ENCODE data around the gene SHLD3.
"Not testable (repeated sequence)": the region's sequence is repeated elsewhere in the genome, so short reads cannot be mapped to it uniquely, and the experiment has no call there.

Gene SHLD3, protein sequence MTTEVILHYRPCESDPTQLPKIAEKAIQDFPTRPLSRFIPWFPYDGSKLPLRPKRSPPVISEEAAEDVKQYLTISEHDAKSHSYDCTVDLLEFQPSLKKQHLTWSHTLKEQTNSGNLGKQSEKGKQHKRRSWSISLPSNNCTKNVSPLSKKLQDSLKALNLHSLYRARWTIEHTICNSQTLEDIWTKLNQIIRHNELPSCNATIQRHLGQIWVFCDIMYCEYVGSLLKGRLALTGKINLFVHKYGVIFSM

DNA sequence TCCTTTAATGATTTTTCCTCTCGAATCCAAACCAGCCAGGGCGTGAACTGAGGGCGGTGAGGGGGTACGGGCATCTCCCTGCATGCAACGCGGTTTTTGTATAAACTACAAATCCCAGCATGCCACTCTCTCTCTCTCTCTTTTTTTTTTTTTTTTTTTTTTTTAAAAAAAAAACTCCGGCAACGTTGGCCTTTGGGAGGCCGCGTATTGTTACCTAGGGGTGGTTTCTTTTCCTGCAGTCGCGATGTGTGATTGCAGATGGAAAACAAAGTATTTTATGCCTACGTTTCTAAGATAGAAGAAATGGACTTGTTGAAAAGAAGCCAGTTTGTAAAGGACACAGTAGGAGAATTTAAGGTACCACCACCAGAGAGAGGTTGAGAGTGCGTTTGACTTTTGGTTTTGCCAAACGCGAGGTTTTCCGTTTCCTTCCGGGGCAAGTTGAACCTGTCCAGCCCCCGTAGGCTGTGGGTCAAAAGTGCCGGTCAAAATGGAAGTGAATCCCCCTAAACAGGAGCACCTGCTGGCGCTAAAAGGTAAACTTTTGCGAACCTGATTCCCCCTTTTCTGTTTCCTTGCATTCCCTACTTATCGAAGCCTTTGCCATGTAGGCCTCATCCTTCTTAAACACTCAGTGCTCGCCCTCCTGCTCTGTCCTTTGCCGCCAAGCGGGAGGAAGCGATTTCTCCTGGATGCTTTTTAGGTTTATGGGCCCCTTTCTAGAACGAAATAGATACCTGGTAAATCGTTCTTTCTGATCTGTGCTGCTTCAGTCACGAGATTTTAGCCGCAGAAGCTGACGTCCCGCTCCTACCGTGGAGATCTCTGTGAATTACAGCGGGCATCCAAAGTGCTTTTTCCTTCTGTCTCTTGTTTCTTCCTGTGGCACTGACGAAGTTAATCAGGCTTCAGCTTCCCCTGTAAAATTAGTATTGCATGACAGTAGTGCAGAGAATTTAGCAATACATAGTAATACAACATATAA, at the start of gene SHLD3, which contains the start of gene TRAPPC13:
TSS of gene SHLD3 (plus strand) at position 457 of the 985 bp plus-strand sequence. CDS start 4,561 bp downstream, outside the sequence.
TSS of gene TRAPPC13 (plus strand) at position 457 of the 985 bp plus-strand sequence. CDS start at position 491, 34 bp downstream.
- DNase-seq, result peak; percentile 78

DNA sequence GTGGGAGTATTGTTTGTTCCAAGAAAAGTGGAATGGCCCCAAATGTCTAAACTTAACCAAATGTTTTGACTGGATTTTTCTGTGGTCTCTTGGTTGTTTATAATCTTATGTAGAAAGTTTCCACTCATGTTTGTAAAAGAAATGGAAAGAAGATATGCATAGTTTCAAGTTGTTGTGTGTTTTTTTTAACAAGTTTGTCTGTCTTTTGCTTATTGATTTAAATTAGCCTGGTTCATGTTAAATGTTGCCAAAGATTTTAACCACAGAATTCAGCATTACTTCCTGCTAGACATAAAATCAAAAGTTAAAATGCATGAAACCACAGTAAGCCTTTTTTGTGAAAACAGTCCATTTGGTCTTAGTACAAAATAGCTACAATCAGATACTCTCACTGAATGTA, 47.7 kb upstream of the SHLD3 start:
- DNase-seq, result no peak

DNA sequence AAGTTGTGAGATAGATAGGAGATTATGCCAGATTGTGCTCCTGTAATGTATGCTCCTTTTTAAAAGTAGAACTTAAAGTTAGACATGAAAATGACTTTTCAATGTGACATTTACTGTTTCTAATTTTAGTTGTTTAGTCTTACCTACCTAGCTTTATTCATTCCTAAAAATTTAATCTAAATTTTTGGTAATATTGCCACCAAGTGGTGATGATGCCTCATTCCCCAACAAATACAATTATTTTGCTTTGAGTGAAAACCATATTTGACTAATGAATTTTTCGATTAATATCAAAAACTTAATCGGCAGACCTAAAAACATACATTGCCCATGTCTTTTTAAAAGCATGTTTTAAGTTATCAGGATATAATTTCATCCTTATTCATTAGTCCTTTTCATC, 36.1 kb upstream of the SHLD3 start:
- DNase-seq, result no peak

DNA sequence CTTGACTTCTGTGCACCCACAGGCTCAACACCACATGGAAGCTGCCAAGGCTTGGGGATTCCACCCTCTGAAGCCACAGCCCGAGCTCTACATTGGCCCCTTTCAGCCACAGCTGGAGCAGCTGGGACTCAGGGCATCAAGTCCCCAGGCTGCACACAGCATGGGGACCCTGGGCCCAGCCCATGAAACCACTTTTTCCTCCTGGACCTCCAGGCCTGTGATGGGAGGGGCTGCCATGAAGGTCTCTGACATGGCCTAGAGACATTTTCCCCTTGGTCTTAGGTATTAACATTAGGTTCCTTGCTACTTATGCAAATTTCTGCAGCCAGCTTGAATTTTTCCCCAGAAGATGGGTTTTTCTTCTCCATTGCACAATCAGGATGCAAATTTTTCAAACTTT, 23.1 kb upstream of the SHLD3 start:
- DNase-seq, result not testable (repeated sequence)

DNA sequence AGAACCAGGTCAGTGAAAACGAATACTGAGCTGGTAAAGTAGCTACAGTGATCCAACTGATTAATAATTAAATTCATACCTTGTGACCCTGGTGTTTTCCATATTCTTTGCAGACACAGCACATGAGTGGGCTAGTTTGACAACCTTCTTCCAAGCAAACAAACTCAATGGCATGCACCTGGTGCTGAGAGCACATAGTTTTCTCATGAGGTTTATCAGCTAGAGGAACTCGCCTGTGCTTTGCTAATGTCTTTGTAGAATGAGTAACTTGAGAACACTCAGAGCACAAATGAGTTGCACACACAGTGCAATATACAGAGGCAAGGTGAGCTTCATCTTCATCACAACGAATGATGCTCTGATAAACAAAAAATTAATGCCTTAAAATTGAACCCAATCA, 13.3 kb upstream of the SHLD3 start:
- no peak for DNase-seq

DNA sequence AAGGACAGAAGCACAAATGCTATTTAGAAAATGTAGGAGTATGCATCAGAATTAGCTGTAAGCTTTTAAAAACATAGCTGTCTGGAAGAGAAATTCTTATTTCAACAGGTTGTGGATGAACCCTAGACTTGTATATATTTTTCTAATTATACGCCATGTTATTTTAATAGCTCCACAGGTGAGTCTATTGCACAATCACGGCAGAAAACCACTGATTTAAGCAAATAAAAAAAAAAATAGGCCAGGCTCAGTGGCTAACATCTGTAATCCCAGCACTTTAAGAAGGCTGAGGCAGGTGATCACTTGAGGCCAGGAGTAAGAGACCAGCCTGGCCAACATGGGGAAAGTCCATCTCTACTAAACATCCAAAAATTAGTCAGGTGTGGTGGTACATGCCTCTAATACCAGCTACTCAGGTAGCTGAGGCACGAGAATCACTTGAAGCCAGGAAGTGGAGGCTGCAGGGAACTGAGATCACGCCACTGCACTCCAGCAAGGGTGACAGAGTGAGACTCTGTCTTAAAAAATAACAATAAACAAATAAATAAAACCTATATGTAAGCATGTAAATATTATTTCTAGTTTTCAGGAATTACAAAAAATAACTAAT, 12.4 kb upstream of the SHLD3 start:
- DNase-seq, result no peak

DNA sequence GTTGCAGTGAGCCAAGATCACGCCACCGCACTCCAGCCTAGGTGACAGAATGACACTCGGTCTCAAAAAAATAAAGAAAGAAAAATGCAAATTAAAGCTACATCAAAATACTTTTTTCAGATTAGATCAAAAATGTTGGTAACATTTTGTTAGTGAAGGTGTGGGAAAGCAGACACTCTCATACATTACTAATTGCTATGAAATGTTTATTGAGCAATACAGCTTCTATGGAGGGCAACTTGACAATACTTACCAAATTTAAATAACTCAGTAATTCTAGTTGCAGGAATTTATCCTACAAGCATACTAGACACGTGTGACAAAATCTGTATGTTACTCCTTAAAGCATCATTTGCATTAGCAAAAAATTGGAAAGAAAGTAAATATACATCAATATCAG, 4.8 kb upstream of the SHLD3 start:
- DNase-seq, result no peak

DNA sequence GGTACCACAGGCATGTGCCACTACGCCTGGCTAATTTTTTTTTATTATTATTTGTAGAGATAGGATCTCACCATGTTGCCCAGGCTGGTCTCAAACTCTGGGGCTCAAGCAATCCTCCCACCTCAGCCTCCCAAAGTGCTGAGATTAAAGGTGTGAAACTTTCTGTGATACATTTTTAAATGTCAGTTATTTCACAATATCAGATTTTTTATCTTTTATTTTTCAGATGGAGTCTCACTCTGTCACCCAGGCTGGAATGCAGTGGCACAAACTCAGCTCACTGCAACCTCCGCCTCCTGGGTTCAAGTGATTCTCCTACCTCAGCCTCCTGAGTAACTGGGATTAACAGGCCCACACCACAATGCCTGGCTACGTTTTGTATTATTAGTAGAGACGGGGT, 2.9 kb upstream of the SHLD3 start:
- not testable (repeated sequence) for DNase-seq

DNA sequence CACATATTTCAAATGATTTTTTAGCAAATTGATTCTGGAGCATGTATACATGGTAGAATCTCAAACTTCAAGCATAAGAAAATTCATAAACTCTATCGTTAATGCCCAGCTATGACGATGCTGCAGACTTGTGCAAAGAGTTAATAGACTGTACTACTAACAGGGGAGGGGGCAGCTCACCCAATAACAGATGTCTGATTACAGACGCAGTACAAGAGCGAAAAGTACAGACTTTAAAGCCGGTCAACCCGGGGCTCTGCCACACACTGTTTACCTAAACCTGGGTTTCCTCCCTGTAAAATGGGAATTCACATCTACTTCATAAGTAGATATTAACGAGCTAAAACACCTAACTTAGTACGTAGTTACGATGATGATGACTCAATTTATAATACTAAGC, 1.3 kb upstream of the SHLD3 start:
- DNase-seq, result no peak

DNA sequence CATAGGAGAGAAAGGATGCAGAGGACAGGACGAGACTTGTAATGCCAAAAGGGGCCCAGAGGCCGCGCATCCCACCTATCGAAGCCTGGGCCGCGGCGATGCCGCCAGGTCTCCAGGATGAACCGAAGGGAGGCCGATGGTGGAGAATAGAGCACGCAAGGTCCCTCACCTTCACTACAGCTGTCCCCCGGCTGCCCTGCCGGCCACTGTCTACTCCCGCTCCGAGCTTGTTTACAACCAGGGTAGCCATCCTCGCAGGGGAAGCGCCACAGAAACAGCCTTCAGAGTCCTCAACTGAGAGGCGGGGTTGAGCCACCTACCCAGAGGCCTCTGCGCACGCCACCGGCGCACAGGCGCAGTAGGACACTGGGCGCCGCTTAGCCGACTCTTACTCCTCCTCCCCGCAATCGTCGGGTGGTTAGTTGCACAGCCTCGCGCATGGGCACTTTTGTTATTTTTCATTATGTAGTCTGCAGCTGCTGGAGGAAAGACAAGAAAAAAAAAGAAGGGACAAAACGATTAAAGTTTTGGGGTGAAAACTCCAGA, 729 bp upstream of the SHLD3 start, which contains the start of gene TRIM23:
TSS of gene TRIM23 (minus strand) at position 309 of the 546 bp plus-strand sequence. CDS start at position 250, 59 bp downstream.
- DNase-seq, result peak; percentile 56

DNA sequence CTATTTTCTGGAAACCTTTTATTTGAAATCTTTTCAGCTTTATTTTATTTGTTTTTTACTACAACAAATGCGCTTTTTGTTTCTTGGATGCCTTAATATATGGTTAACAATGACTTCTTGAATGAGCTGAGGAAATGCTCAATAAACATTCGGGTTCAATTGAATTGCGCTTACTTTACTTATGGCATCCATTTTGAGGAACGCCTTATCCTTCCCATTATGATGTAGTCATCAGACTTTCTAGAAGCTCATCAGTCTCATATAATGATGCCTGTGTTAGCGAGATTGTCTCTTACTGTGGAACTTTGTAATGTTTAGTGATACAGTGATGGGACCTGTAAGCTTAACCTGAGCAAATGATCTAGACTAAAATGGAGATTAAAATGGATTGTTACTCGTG, 916 bp downstream of the SHLD3 start:
- no peak for DNase-seq

DNA sequence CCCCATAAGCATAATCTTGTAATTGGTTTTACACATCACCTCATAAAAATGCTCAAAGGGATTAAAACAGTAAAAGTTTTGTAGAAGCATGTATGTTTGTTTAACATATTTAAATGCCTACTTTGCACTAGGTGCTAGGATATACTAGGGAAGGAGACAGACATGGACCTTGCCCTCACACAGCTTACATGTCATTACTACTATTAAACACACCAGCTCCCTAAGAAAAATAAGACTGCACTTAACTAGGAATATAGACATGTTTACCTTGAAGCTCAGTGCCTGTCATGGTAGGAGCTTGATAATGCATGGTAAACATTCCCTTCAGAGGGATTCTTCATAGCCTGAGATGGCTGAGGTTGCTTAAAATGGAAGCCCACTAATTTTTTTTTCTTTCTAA, 6.2 kb downstream of the SHLD3 start:
- no peak for DNase-seq

DNA sequence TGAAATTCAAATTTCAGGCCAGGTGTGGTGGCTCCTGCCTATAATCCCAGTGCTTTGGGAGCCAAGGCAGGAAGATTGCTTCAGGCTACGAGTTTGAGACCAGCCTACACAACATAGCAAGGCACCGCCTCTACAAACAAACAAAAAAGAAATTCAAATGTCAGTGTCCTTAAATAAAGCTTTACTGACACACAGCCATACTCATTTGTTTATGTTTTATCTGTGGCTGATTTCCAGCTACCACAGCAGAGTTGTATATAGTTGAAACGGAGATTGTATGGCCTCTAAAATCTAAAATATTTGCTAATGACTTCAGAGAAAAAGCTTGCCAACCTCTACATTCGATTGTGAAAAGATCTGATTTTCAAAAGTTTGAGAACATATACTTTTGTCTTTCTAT, 15.4 kb downstream of the SHLD3 start:
- no peak for DNase-seq

DNA sequence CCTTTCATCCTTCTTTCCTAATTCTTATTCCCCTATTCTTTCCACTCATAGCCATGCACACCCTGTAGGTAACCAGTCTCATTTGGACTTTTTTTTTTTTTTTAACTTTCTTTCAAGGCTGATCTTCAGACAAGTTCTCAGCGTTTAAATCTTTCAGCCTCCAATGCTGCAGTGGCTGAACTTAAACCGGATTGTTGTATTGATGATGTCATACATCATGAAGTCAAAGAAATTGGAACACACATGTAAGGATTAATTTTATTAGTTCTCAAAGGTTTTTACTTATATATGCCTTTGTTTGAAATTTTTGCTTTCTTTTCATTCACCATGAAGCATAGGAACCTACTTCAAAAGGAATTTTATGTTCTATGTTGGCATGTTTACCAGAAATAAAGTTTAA, 22.1 kb downstream of the SHLD3 start:
- DNase-seq, result no peak

DNA sequence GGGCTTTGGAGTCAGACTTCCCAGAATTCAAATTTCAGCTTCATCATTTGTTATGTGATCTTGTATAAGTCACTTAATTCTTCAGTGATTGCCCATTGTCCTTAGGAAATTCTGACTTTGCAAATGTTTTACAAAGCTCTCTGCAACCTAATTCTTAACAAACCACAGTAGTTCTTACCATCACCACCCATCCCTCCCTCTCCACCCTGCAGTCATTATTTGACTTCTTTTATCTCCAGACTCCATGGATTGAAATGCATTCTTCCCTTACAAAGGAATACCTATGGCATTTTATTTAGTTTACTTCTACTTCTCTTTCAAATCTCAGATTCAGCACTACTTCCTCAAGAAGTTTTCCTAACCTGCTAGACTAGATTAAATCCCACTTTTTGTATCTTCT, 23.1 kb downstream of the SHLD3 start:
- DNase-seq, result no peak

DNA sequence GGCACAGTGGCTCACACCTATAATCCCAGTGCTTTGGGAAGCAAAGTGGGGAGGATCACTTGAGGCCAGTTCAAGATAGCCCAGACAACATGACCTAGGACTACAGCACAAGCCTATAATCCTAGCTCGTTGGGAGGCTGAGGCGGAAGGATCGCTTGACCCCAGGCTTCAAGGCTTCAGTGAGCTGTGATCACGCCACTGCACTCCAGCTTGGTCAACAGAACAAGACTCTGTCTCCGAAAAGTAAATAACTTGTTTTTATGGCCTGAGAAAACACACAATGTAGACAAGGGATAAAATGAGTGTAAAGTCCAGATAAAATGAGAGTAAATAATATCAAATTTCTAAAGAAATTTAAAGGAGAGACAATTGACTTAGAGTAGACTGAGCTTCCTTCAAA, 26.3 kb downstream of the SHLD3 start:
- DNase-seq, result no peak

DNA sequence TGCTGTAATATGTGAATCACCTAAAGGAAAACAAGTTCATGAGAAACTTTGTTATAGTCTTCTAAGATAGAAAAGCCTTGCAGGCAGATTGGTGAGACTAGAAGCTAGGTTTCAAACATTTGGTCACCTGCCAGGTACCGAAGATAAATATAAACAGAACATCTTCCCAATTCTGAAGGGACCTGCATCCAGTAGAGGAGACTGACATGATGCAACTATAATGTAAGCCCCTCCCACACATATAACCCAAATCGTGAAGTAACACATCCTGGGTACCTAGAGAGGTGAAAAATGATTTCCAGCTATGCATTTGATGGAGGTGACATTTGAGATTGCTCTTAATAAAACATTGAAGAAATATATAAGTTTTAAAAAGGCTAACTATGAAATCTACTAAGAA, 29.9 kb downstream of the SHLD3 start:
- no peak for DNase-seq

DNA sequence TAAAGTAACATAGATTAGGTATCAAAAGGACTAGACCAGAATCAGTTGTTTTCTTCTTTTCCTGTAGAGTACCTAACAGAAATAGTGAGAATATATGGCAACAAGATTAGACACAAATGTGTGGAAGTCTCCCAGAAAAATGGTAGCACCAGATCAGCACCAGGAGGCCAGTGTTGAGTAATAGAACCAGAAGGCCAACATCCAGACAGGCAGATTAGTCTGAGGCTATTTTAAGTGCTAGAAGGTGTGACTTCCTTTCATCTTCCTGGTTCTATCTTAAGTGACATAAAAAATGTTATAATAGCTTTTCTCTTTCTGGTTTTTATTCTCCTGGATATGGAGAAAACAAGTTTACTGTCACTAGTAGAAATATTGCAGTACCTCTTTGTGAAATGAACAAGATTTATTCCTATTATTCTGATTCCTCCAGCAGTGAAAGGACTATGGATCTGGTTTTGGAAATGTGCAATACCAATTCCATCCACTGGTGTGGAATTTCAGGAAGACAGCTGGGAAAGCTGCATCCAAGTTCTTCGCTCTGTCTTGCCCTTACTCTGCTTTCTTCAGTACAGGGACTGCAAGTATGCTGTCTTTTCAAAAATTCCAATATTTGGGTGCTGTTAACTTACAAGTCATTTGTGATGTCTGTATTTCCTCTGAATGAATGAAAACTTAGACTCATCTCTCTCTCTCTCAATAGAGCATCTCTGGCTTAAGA, 39.1 kb downstream of the SHLD3 start:
- DNase-seq, result no peak

DNA sequence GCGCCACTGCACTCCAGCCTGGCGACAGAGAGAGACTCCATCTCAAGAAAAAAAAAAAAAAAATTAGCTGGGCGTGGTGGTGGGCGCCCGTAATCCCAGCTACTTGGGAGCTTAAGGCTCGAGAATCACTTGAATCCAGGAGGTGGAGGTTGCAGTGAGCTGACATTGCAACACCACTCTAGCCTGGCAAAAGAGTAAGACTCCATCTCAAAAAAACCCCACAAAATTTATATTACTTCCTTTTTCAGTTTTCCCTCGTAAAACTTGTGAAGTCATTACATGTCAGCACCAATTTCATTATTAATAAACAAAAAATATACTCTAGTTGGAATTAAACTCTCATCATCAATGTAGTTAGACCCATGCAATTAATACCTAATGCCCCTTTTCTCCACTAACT, 43.9 kb downstream of the SHLD3 start:
- no peak for DNase-seq

DNA sequence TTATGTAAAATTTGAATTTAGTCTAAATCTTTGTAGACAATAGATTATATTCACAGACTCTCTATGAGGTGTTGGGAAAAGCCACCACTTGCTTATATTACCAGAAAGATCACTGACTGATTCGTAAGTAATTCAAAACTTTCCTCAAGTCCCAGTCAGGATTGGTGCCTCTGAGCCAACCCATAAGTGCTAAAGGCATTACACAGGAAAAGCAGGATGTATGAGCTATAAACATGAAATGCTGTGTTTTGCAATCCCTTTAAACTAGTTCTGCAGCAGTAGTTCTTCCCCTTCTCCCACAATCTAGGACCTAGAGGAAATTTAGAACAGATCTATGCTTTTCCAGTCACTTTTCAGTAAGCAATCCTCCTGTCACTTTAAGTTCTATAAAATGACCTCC, 48.0 kb downstream of the SHLD3 start:
- no peak for DNase-seq

DNA sequence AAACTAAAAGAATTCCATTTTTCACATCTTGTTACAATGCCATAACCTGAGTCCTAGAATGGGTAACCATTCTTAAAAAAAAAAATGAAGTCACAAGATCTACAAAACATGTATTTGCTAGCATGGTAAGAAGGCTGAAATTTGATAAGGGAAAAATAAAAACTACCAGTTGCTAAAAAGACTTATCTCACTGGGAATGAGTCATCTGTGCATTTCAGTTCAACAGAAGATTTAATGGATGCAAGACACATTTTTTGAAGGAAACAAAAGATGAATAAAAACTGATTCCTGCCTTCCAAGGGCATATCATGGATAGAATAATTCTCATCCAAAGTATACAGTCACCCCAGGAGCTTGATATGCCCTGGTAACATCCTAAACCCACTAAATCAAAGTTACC, 49.9 kb downstream of the SHLD3 start:
- no peak for DNase-seq

DNA sequence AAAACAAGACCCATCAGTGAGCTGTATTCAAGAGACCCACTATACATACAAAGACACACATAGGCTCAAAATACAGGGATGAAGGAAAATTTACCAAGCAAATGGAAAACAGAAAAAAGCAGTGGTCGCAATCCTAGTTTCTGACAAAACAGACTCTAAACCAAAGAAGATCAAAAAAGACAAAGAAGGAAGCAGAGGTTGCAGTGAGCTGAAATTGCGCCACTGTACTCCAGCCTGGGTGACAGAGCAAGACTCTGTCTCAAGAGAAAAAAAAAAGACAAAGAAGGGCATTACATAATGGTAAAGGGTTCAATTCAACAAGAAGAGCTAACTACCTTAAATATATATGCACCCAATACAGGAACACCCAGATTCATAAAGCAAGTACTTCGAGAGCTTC, 51.2 kb downstream of the SHLD3 start:
- DNase-seq, result not testable (repeated sequence)
